Lung (tissue), 12 donors: ENCODE results near the gene NXPH1. TPM values are rescaled to one million over a fixed set of nuclear protein-coding genes. Genes with fewer than 3 reads are reported as not detected.

ENCODE experiments used
- ATAC-seq: fragments of 200-7000 bp; cut with Tn5 transposase; one replicate; pipeline ENCODE4 v1.9.1; 2020; ENCODE audit warnings: moderate number of reproducible peaks; ENCODE audit not compliant: insufficient read depth, low FRiP score
- DNase-seq, 3 donors: peaks; one replicate each; pipeline ENCODE4 v3.0.0-alpha.2; 2013 to 2017
- H3K27ac ChIP-seq, 2 donors: one replicate each; pipeline ENCODE4 v1.5.1; 2013; ENCODE audit warnings: mild to moderate bottlenecking in 2 of 2, moderate library complexity in 2 of 2, control low read depth in 1 of 2, inconsistent platforms in 1 of 2, low read depth in 1 of 2, low read length in 1 of 2
- H3K27me3 ChIP-seq, 3 donors: one replicate each; pipeline ENCODE4 v1.5.1; 2013; ENCODE audit warnings: low read length in 2 of 3; ENCODE audit not compliant: control insufficient read depth in 3 of 3, insufficient read depth in 3 of 3
- H3K36me3 ChIP-seq, 4 donors: one replicate each; pipeline ENCODE4 v1.5.1; 2013; ENCODE audit warnings: low read length in 4 of 4, mild to moderate bottlenecking in 1 of 4, moderate library complexity in 1 of 4; ENCODE audit not compliant: control insufficient read depth in 4 of 4, insufficient read depth in 4 of 4
- H3K4me1 ChIP-seq, 5 donors: one replicate each; pipeline ENCODE4 v1.5.1; 2013; ENCODE audit warnings: low read length in 5 of 5, mild to moderate bottlenecking in 2 of 5, moderate library complexity in 1 of 5; ENCODE audit not compliant: control insufficient read depth in 5 of 5, insufficient read depth in 5 of 5
- H3K4me3 ChIP-seq: one replicate; pipeline ENCODE4 v1.5.1; 2013; ENCODE audit warnings: mild to moderate bottlenecking, control low read depth, moderate library complexity
- H3K9ac ChIP-seq, 2 donors: one replicate each; pipeline ENCODE4 v1.5.1; 2013; ENCODE audit warnings: low read length in 2 of 2, control low read depth in 1 of 2; ENCODE audit not compliant: insufficient read depth in 1 of 2
- H3K9me3 ChIP-seq, 4 donors: one replicate each; pipeline ENCODE4 v1.5.1; 2013; ENCODE audit warnings: low read length in 3 of 4, mild to moderate bottlenecking in 1 of 4, moderate library complexity in 1 of 4; ENCODE audit not compliant: control insufficient read depth in 4 of 4, insufficient read depth in 3 of 4
- CTCF ChIP-seq: IDR thresholded peaks from 2 replicates; pipeline ENCODE4 v1.5.1; 2012; ENCODE audit warnings: mild to moderate bottlenecking; ENCODE audit errors: control extremely low read depth, extremely low read depth
- WGBS, 2 donors: extraction: QIAGEN DNeasy Blood & Tissue Kit; methylation state at CpG; one replicate each; pipeline ENCODE4 v1.1.7; 2013; 5-methylcytosine and 5-hydroxymethylcytosine counted together
- polyA plus RNA-seq, 2 donors: library from polyadenylated mRNA; stranded (reverse); fragments of 200-250 nt; gene quantifications; one replicate each; pipeline ENCODE4 v1.2.1, GENCODE V29; 2013
- total RNA-seq, 2 donors: library from RNA; depleted of rRNA in 1 of 2; stranded (reverse); fragments of >200 nt in 1 of 2; gene quantifications; one replicate each; pipeline ENCODE4 v1.2.1, GENCODE V29; 2014 to 2021
- donor health status: control.
- donor health status: control.
- donor health status: Bipolar disorder and iron deficiency.
- donor health status: healthy.
- donor health status: DM: yes; HTN: yes; CAD: no.

The NXPH1 gene
- total and polyA plus RNA-seq, 4 donors = 0.09 to 0.17 TPM; not detected in 2

GRCh38 chr7:8742837-8743236 lies 309.4 kb downstream of the NXPH1 start:
- DNase-seq (no peak), ATAC-seq (no peak)
- H3K9me3 ChIP-seq = peaks cover 0 to 1% (median 0%) of the 10 kb centered on the region in 4 donors
- no peak overlapping the region for H3K9ac ChIP-seq
- no peak overlapping the region for H3K4me3 ChIP-seq
- H3K4me1 ChIP-seq = no peaks in the 10 kb centered on the region
- H3K27me3 ChIP-seq = no peaks in the 10 kb centered on the region
- H3K27ac ChIP-seq = no peak overlapping the region
- 92 to 94% methylated on average over 2 of the region's 2 CpGs for WGBS, 2 donors
- TF ChIP-seq CTCF = no peak
- H3K36me3 ChIP-seq = no peaks in the 10 kb centered on the region

- 54 to 59% methylated on average over 1 of the region's 1 CpG for WGBS, 2 donors
- H3K9me3 ChIP-seq = no peaks in the 10 kb centered on the region
- H3K9ac ChIP-seq = no peak overlapping the region
- no peaks in the 10 kb centered on the region for H3K27me3 ChIP-seq
- H3K27ac ChIP-seq = no peak overlapping the region
- TF ChIP-seq CTCF = no peak
- no peaks in the 10 kb centered on the region for H3K36me3 ChIP-seq
- DNase-seq (no peak), ATAC-seq (no peak)
- no peak overlapping the region for H3K4me3 ChIP-seq
- H3K4me1 ChIP-seq = no peaks in the 10 kb centered on the region
Observed at GRCh38 chr7:8747338-8747737, 313.9 kb downstream of the NXPH1 start.

- Histone ChIP-seq H3K9ac (no peak overlapping the region), H3K9me3 (no peaks in the 10 kb centered on the region), H3K4me1 (no peaks in the 10 kb centered on the region), H3K4me3 (no peak overlapping the region), H3K27ac (no peak overlapping the region), H3K36me3 (no peaks in the 10 kb centered on the region), H3K27me3 (no peaks in the 10 kb centered on the region)
- ATAC-seq (no peak), DNase-seq (peak; percentile 28 to 71 (median 35))
- TF ChIP-seq CTCF = no peak
- WGBS, 2 donors = 72 to 81% methylated on average over 4 of the region's 4 CpGs
Observed at GRCh38 chr7:8751557-8752231, 318.3 kb downstream of the NXPH1 start.

GRCh38 chr7:8753355-8753754 lies 319.9 kb downstream of the NXPH1 start:
- 84 to 89% methylated on average over 3 of the region's 3 CpGs for WGBS, 2 donors
- no peaks in the 10 kb centered on the region for H3K36me3 ChIP-seq
- no peaks in the 10 kb centered on the region for H3K27me3 ChIP-seq
- no peaks in the 10 kb centered on the region for H3K9me3 ChIP-seq
- TF ChIP-seq CTCF = no peak
- no peak overlapping the region for H3K9ac ChIP-seq
- DNase-seq (no peak), ATAC-seq (no peak)
- no peaks in the 10 kb centered on the region for H3K4me1 ChIP-seq
- H3K27ac ChIP-seq = no peak overlapping the region
- H3K4me3 ChIP-seq = no peak overlapping the region
